HCT116 (cell line): Measurements from ENCODE around the gene WDR55. TPM values are rescaled to one million over a fixed set of nuclear protein-coding genes. Genes with fewer than 3 reads are reported as not detected.
"Not testable (repeated sequence)": the region's sequence is repeated elsewhere in the genome, so short reads cannot be mapped to it uniquely, and the experiment has no call there.

Source experiments
- ATAC-seq: fragments of 200-7000 bp; cut with Tn5 transposase; 2 replicates; pipeline ENCODE4 v1.9.1; 2020; ENCODE audit warnings: mild to moderate bottlenecking, moderate library complexity
- BruUV-seq: library from RNA; stranded (reverse); fragments of 400-500 nt; replicated peaks from 2 replicates; lab custom pipeline; 2021; lab: Mats Ljungman, UMichigan
- CTCF ChIA-PET: fragments of 300-600 bp; sonication (Branson Sonifier 250); formaldehyde crosslinking; loops from one replicate; lab custom pipeline; 2021; ENCODE audit warnings: antibody characterized with exemption; lab: Charles Lee
- POLR2A ChIA-PET: fragments of 300-600, 350-600 bp; sonication (Branson Sonifier 250); formaldehyde crosslinking; loops from one replicate; lab custom pipeline; 2021; ENCODE audit warnings: antibody characterized with exemption; lab: Charles Lee
- RAD21 ChIA-PET, 2 experiments: fragments of 300-600 bp; sonication (Branson Sonifier 250); formaldehyde crosslinking; loops; one replicate each; lab custom pipeline; 2023; ENCODE audit warnings: low total read pairs in 2 of 2; ENCODE audit not compliant: uncharacterized antibody in 2 of 2, unreplicated experiment in 2 of 2, low non-redundant PET in 1 of 2; lab: Charles Lee
- DNase-seq: peaks from one replicate; pipeline ENCODE4 v3.0.0-alpha.2; 2010; ENCODE audit warnings: low read depth, low spot score
- H2AFZ ChIP-seq: fragments of 200-600 bp; shearing (Covaris generic), sonication (generic); 2 replicates; pipeline ENCODE4 v1.6.1; 2017; ENCODE audit warnings: low read depth, mixed run types, mixed read lengths, antibody characterized with exemption, low read length; ENCODE audit not compliant: poor library complexity, severe bottlenecking
- H3K27ac ChIP-seq: 2 replicates; pipeline ENCODE4 v1.5.1; 2012; ENCODE audit warnings: low read depth, low read length
- H3K27me3 ChIP-seq: fragments of 200-600 bp; sonication (generic); 2 replicates; pipeline ENCODE4 v1.6.1; 2016; ENCODE audit warnings: mixed run types, low read length, mixed read lengths; ENCODE audit not compliant: insufficient read depth
- H3K36me3 ChIP-seq, 2 experiments: fragments of 200-500 bp in 1 of 2; fragments of 200-600 bp in 1 of 2; sonication (Bioruptor generic) in 1 of 2; sonication (generic) in 1 of 2; 2 replicates each; pipeline versions ENCODE4 v1.5.1 to v1.6.1; 2014 to 2016; ENCODE audit warnings: low read length in 2 of 2, inconsistent platforms in 1 of 2, mixed read lengths in 1 of 2, mixed run types in 1 of 2; ENCODE audit not compliant: insufficient read depth in 2 of 2, control insufficient read depth in 1 of 2
- H3K4me1 ChIP-seq, 2 experiments: fragments of 200-600 bp in 1 of 2; sonication (generic) in 1 of 2; 2 replicates each; pipeline versions ENCODE4 v1.5.1 to v1.6.1; 2012 to 2017; ENCODE audit warnings: low read length in 2 of 2, inconsistent platforms in 1 of 2, mild to moderate bottlenecking in 1 of 2, mixed read lengths in 1 of 2, mixed run types in 1 of 2, moderate library complexity in 1 of 2; ENCODE audit not compliant: insufficient read depth in 2 of 2, control insufficient read depth in 1 of 2
- H3K4me2 ChIP-seq: fragments of 200-600 bp; sonication (generic); 2 replicates; pipeline ENCODE4 v1.6.1; 2017; ENCODE audit warnings: mixed run types, low read length, mixed read lengths
- H3K4me3 ChIP-seq, 2 experiments: fragments of 200-600 bp in 1 of 2; sonication (generic) in 1 of 2; replicated peaks in 1 of 2; 2 replicates each; pipeline ENCODE4 v1.5.1; 2011 to 2016; ENCODE audit warnings: low read length in 2 of 2, control low read depth in 1 of 2, low read depth in 1 of 2, mild to moderate bottlenecking in 1 of 2, mixed read lengths in 1 of 2, mixed run types in 1 of 2
- H3K79me2 ChIP-seq: fragments of 200-600 bp; sonication (generic); 2 replicates; pipeline ENCODE4 v1.6.1; 2017; ENCODE audit warnings: mild to moderate bottlenecking, mixed run types, low read length, moderate library complexity, mixed read lengths; ENCODE audit not compliant: insufficient read depth
- H3K9ac ChIP-seq: fragments of 200-600 bp; sonication (generic); 2 replicates; pipeline ENCODE4 v1.6.1; 2016; ENCODE audit warnings: low read length, mixed read lengths
- H3K9me2 ChIP-seq: fragments of 200-600 bp; sonication (generic), shearing (Covaris generic); 2 replicates; pipeline ENCODE4 v1.6.1; 2017; ENCODE audit warnings: mixed run types, mild to moderate bottlenecking, moderate library complexity; ENCODE audit not compliant: insufficient read depth
- H3K9me3 ChIP-seq, 2 experiments: fragments of 200-500 bp in 1 of 2; fragments of 200-600 bp in 1 of 2; sonication (Bioruptor generic) in 1 of 2; sonication (generic) in 1 of 2; 2 replicates each; pipeline ENCODE4 v1.6.1; 2014 to 2017; ENCODE audit warnings: low read length in 2 of 2, mixed read lengths in 2 of 2, inconsistent platforms in 1 of 2, low read depth in 1 of 2, mild to moderate bottlenecking in 1 of 2, mixed run types in 1 of 2, moderate library complexity in 1 of 2; ENCODE audit not compliant: control insufficient read depth in 1 of 2, insufficient read depth in 1 of 2
- H4K20me1 ChIP-seq: fragments of 200-600 bp; sonication (generic), shearing (Covaris generic); 2 replicates; pipeline ENCODE4 v1.6.1; 2017; ENCODE audit warnings: mixed run types, mild to moderate bottlenecking, moderate library complexity; ENCODE audit not compliant: insufficient read depth
- CBX3 ChIP-seq: IDR thresholded peaks from 2 replicates; pipeline ENCODE4 v1.6.1; 2012; ENCODE audit warnings: low read depth
- EGR1 ChIP-seq: IDR thresholded peaks from 2 replicates; pipeline ENCODE4 v1.6.1; 2012; ENCODE audit warnings: low read depth
- MAX ChIP-seq: IDR thresholded peaks from 2 replicates; pipeline ENCODE4 v1.6.1; 2012
- RAD21 ChIP-seq: IDR thresholded peaks from 2 replicates; pipeline ENCODE4 v1.6.1; 2012; ENCODE audit warnings: low read depth, mild to moderate bottlenecking
- intact Hi-C: fragments of 100-400 bp; cut with micrococcal nuclease; formaldehyde crosslinking; loops from 2 replicates; pipeline ENCODE4 v1.10.0; 2022
- total RNA-seq: library from RNA; stranded (reverse); gene quantifications from one replicate; pipeline ENCODE4 v1.2.1, GENCODE V29; 2021; ENCODE audit not compliant: unreplicated experiment
- TF ChIP-seq, protein P1 (sequence below): IDR thresholded peaks from 2 replicates; pipeline ENCODE4 v1.6.1; 2012

Gene WDR55
- total RNA-seq, 1 experiment from 2014 or later: 37.2 TPM

- Histone ChIP-seq H3K27me3 (no peaks in the 10 kb centered on the region), H3K4me2 (no peak overlapping the region), H3K4me1 (peaks cover 0 to 9% of the 10 kb centered on the region in 2 experiments; a peak in 2 of 4 replicates), H2AFZ (no peak overlapping the region), H3K9ac (no peak overlapping the region), H4K20me1 (no peaks in the 10 kb centered on the region), H3K9me3 (no peaks in the 10 kb centered on the region), H3K79me2 (no peaks in the 10 kb centered on the region), H3K27ac (no peak overlapping the region), H3K9me2 (no peaks in the 10 kb centered on the region), H3K4me3 (no peak overlapping the region), H3K36me3 (no peaks in the 10 kb centered on the region)
- RAD21 ChIA-PET: no interaction called here
- no TSS peak for BruUV-seq
- CTCF ChIA-PET: no interaction called here
- DNase-seq (no peak), ATAC-seq (no peak)
- intact Hi-C loops: no loop called here
- TF ChIP-seq EGR1 (no peak), RAD21 (no peak), MAX (no peak), CBX3 (no peak)
- TF ChIP-seq, protein P1, sequence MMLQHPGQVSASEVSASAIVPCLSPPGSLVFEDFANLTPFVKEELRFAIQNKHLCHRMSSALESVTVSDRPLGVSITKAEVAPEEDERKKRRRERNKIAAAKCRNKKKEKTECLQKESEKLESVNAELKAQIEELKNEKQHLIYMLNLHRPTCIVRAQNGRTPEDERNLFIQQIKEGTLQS: no peak
- POLR2A ChIA-PET: no interaction called here
Observed at GRCh38 chr5:140622301-140622700, 42.4 kb upstream of the WDR55 start.

DNA sequence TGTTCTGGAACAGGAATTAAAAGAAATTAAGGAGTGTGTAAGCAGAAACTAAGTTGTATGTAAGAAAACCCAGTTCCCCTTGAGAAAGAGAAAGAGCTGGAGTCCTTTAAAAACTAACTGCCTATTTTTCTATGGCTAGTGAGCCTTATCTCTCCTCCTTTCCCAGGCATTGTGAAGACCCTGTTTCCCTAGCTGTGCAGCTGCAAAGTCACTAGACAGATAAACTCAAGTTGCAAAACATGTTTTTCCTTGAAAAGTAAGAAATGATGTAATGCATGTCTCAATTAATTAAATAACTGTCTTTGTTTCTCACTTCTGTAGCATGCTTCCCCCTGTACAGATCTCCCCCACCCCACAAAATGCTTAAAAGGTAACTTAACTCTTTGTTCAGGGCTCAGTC lies 41.6 kb upstream of the WDR55 start:
- H3K27ac ChIP-seq, H2AFZ ChIP-seq, BruUV-seq, POLR2A ChIA-PET, H3K36me3 ChIP-seq, H3K9me2 ChIP-seq, H3K79me2 ChIP-seq, DNase-seq, H4K20me1 ChIP-seq, H3K4me2 ChIP-seq, H3K27me3 ChIP-seq, RAD21 ChIA-PET, H3K4me3 ChIP-seq, H3K9me3 ChIP-seq, CTCF ChIA-PET, ATAC-seq, H3K9ac ChIP-seq, intact Hi-C loops, H3K4me1 ChIP-seq: not testable (repeated sequence)

- ATAC-seq, H3K9me2 ChIP-seq, CTCF ChIA-PET, H3K79me2 ChIP-seq, BruUV-seq, RAD21 ChIA-PET, H3K9ac ChIP-seq, H3K9me3 ChIP-seq, POLR2A ChIA-PET, H4K20me1 ChIP-seq, intact Hi-C loops, H3K27me3 ChIP-seq, H3K27ac ChIP-seq, DNase-seq, H3K4me3 ChIP-seq, H3K36me3 ChIP-seq: not testable (repeated sequence)
- Histone ChIP-seq H2AFZ (peak overlapping the region; percentile 56), H3K4me2 (peak overlapping the region; percentile 28; the same call in 1 of the 2 replicates), H3K4me1 (peaks cover 0 to 14% of the 10 kb centered on the region in 2 experiments; a peak in 2 of 4 replicates)
Observed at GRCh38 chr5:140624886-140625285, 39.8 kb upstream of the WDR55 start.
